Ectodermal cell (in vitro differentiated cells): ENCODE measurements around the gene MAN2B2.

Experiments used
- H3K27ac ChIP-seq: 2 replicates; pipeline ENCODE4 v1.7.0; 2013; ENCODE audit warnings: mild to moderate bottlenecking, low read depth, low read length; ENCODE audit not compliant: insufficient read depth, poor library complexity, severe bottlenecking
- H3K27me3 ChIP-seq: 2 replicates; pipeline ENCODE4 v1.7.0; 2013; ENCODE audit warnings: mild to moderate bottlenecking, low read length; ENCODE audit not compliant: insufficient read depth, control insufficient read depth, poor library complexity, severe bottlenecking
- H3K36me3 ChIP-seq: one replicate; pipeline ENCODE4 v1.7.0; 2013; ENCODE audit warnings: low read length; ENCODE audit not compliant: control insufficient read depth, insufficient read depth
- H3K4me1 ChIP-seq: one replicate; pipeline ENCODE4 v1.7.0; 2013; ENCODE audit warnings: low read length; ENCODE audit not compliant: control insufficient read depth, insufficient read depth
- H3K4me3 ChIP-seq: 2 replicates; pipeline ENCODE4 v1.7.0; 2013; ENCODE audit warnings: low read depth, low read length, control low read depth; ENCODE audit not compliant: insufficient read depth
- H3K9me3 ChIP-seq: 2 replicates; pipeline ENCODE4 v1.7.0; 2013; ENCODE audit warnings: mild to moderate bottlenecking, low read length, moderate library complexity; ENCODE audit not compliant: control insufficient read depth
- WGBS, 2 experiments: methylation state at CpG; one replicate each; pipeline ENCODE4 v1.1.7; 2013; ENCODE audit warnings: missing lambda C conversion rate in 2 of 2; 5-methylcytosine and 5-hydroxymethylcytosine counted together

MAN2B2 gene

GRCh38 chr4:6542951-6543350 is 32.0 kb upstream of the MAN2B2 start:
- H3K27ac ChIP-seq: no peak overlapping the region
- H3K4me1 ChIP-seq: no peaks in the 10 kb centered on the region
- H3K4me3 ChIP-seq: no peak overlapping the region
- peaks cover 15% of the 10 kb centered on the region for H3K27me3 ChIP-seq
- no peaks in the 10 kb centered on the region for H3K9me3 ChIP-seq
- 83 to 87% methylated on average over 12 of the region's 12 CpGs for WGBS, 2 experiments
- no peaks in the 10 kb centered on the region for H3K36me3 ChIP-seq

DNA sequence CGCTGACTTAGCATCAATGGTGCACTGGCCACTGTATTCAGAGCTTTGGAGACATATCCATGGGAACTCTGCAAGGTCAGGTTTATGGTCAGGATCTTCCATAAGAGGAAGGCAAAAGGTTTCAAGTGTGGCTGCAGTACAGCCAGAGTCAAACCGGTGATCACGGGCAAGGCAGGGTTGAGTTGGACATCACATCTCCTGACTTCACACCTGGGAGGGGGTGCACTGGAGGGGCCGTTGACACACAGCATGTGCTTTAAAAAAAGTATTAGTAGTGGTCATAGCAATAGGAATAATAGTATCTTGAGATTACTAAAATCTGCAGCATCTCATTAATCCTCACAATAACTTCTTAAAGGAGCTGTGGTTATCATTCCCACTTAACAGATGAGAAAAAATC is 28.9 kb upstream of the MAN2B2 start:
- no peaks in the 10 kb centered on the region for H3K9me3 ChIP-seq
- no peak overlapping the region for H3K4me3 ChIP-seq
- no peak overlapping the region for H3K27ac ChIP-seq
- no peaks in the 10 kb centered on the region for H3K36me3 ChIP-seq
- no peaks in the 10 kb centered on the region for H3K4me1 ChIP-seq
- 86 to 95% methylated on average over 4 of the region's 4 CpGs for WGBS, 2 experiments
- peaks cover 22% of the 10 kb centered on the region for H3K27me3 ChIP-seq

DNA sequence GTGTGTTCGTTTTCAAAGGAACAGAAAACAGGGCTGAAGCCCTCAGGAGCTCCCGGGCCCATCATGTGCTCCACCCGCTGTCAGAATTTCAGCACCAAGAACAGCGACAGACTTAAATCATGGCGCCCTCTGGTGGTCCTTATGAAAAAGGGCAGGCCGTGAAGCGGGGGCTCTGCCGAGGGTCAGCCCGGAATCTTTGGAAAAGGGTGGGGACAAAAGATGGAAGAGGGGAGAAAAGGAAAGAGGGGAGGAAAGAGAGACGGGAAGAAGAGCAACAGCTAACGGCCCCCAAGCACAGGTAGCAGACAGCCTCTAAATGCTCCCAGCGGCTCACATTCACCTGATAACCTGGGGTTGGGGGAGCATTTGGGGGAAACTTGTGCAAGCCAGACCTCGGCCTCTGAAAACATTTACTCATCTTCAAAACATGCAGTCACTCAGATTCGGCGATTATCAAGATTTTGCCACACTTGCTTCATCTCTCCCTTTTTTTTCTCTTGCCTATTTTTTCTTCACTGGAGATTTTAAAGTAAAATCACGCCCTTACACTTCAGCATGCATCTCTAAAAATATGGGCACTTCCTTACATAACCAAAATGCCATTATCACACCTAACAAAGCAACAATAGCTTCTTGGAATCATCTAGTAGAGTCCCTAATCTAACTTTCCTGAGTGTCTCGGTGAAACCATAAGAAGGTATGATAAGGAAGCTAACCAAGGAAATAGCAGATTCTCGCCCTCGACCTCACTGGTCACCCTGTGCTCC is 28.1 kb upstream of the MAN2B2 start:
- Histone ChIP-seq H3K4me1 (no peaks in the 10 kb centered on the region), H3K27me3 (peaks cover 24% of the 10 kb centered on the region), H3K4me3 (no peak overlapping the region), H3K27ac (no peak overlapping the region), H3K36me3 (no peaks in the 10 kb centered on the region), H3K9me3 (no peaks in the 10 kb centered on the region)
- 36 to 39% methylated on average over 19 of the region's 19 CpGs for WGBS, 2 experiments

DNA sequence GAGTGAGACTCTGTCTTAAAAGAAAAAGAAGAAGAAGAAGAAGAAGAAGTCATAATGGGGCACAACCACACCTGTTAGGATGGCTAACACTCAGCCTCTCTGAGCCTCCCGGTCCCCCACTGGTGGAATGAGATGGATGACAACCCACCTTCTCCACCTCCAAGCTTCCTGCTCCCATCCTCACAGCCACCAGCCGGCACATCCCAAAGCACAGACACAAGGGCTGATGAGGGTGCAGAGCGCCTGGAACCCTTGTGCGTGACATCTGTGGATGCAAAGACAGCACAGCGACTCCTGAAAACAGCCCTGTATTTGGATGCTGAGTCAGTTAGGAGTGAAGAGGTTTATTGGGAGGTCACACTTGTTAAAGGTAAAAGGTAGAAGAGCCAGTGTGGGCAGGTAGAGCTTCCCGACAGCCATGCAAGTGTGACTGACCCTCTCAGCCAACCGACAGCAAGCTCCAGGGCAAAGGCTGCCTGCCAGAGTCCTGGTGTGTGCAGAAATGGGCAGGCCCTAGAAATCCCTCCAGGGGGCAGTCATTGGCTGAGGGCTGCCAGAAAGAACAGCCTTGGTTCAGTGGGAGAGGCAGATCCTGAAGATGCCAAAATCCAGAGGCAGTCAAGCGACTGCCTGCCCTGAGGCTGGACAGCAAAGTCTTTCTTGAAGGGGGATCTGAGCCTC is 26.6 kb upstream of the MAN2B2 start:
- no peak overlapping the region for H3K27ac ChIP-seq
- no peak overlapping the region for H3K4me3 ChIP-seq
- WGBS, 2 experiments: 74 to 75% methylated on average over 8 of the region's 8 CpGs
- no peaks in the 10 kb centered on the region for H3K4me1 ChIP-seq
- H3K9me3 ChIP-seq: no peaks in the 10 kb centered on the region
- H3K36me3 ChIP-seq: no peaks in the 10 kb centered on the region
- peaks cover 28% of the 10 kb centered on the region for H3K27me3 ChIP-seq

- H3K4me3 ChIP-seq: no peak overlapping the region
Measured at GRCh38 chr4:6548882-6549230, 26.1 kb upstream of the MAN2B2 start.

GRCh38 chr4:6549445-6549844 is 25.5 kb upstream of the MAN2B2 start:
- 44 to 53% methylated on average over 7 of the region's 7 CpGs for WGBS, 2 experiments
- peaks cover 28% of the 10 kb centered on the region for H3K27me3 ChIP-seq

More at GRCh38 chr4:6548882-6549230, 26.1 kb upstream of the MAN2B2 start:
- H3K27ac ChIP-seq: no peak overlapping the region
- no peaks in the 10 kb centered on the region for H3K4me1 ChIP-seq
- 82 to 87% methylated on average over 4 of the region's 4 CpGs for WGBS, 2 experiments
- no peaks in the 10 kb centered on the region for H3K36me3 ChIP-seq
- no peaks in the 10 kb centered on the region for H3K9me3 ChIP-seq
- peaks cover 28% of the 10 kb centered on the region for H3K27me3 ChIP-seq

DNA sequence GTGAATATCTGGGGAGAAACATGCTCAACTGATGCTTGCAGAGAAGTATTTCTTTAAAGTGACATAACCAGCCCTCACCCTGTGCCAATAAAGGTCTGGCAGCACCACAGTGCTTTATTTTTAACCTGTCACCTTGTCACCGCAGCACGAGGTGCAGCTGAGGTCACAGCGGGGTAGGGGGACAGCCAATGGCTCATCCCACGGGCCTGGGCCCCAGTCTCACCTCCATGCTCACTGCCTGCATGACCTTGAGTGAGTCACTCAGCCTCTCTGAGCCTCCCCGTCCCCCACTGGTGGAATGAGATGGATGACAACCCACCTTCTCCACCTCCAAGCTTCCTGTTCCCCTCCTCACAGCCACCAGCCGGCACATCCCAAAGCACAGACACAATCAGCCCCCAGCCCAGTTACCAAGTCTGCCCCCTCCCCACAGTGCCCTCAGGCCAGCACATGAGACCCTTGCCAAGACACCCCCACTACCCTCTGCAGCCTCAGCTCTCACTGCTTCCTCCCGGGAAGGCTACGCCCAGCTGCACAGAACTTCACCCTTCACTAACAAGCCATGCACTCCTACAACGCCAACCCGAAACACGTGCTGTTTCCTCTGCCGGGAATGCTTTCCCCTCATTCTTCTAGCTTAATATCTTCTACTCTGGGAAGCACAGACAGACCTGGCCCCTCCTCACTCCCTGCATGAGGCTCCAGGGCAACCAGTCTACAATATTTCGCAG is 24.9 kb upstream of the MAN2B2 start:
- Histone ChIP-seq H3K4me3 (no peak overlapping the region), H3K4me1 (no peaks in the 10 kb centered on the region), H3K9me3 (no peaks in the 10 kb centered on the region), H3K27ac (no peak overlapping the region), H3K36me3 (no peaks in the 10 kb centered on the region), H3K27me3 (peaks cover 28% of the 10 kb centered on the region)
- WGBS, 2 experiments: 72 to 76% methylated on average over 13 of the region's 13 CpGs

More at GRCh38 chr4:6549445-6549844, 25.5 kb upstream of the MAN2B2 start:
- no peak overlapping the region for H3K27ac ChIP-seq
- H3K4me1 ChIP-seq: no peaks in the 10 kb centered on the region
- H3K36me3 ChIP-seq: no peaks in the 10 kb centered on the region
- H3K9me3 ChIP-seq: no peaks in the 10 kb centered on the region
- no peak overlapping the region for H3K4me3 ChIP-seq

DNA sequence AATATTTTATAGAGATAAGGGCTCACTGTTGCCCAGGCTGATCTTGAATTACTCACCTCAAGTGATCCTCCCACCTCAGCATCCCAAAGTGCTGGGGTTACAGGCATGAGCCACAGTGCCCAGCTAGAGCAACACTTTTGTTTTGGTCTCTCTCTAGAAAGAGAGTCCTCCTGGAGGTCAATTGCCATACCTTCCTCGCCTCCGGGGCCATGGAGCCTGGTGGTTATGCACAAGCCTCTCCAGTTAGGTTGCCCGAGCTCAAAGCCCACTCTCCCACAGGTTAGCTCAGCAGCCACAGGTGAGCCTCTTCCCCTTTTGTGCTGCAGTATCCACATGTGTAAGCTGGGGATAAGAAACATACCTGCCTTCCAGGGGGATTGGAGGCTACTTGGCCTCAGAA is 24.2 kb upstream of the MAN2B2 start:
- peaks cover 33% of the 10 kb centered on the region for H3K27me3 ChIP-seq
- no peaks in the 10 kb centered on the region for H3K36me3 ChIP-seq
- H3K27ac ChIP-seq: no peak overlapping the region
- WGBS, 2 experiments: 88% methylated on average over 3 of the region's 3 CpGs
- H3K4me3 ChIP-seq: no peak overlapping the region
- no peaks in the 10 kb centered on the region for H3K9me3 ChIP-seq
- no peaks in the 10 kb centered on the region for H3K4me1 ChIP-seq

GRCh38 chr4:6551660-6552059 is 23.3 kb upstream of the MAN2B2 start:
- 91% methylated on average over 2 of the region's 2 CpGs for WGBS, 2 experiments
- Histone ChIP-seq H3K27me3 (peaks cover 41% of the 10 kb centered on the region), H3K4me3 (no peak overlapping the region), H3K27ac (no peak overlapping the region), H3K4me1 (no peaks in the 10 kb centered on the region), H3K36me3 (no peaks in the 10 kb centered on the region), H3K9me3 (no peaks in the 10 kb centered on the region)

- Histone ChIP-seq H3K4me1 (no peaks in the 10 kb centered on the region), H3K36me3 (no peaks in the 10 kb centered on the region), H3K9me3 (no peaks in the 10 kb centered on the region), H3K27ac (no peak overlapping the region), H3K4me3 (no peak overlapping the region), H3K27me3 (peaks cover 57% of the 10 kb centered on the region)
- WGBS, 2 experiments: 84 to 86% methylated on average over 13 of the region's 13 CpGs
Measured at GRCh38 chr4:6555519-6555918, 19.5 kb upstream of the MAN2B2 start.
